CD4-positive, alpha-beta T cell (primary cell): Measurements from ENCODE around the gene P3R3URF. TPM values are rescaled to one million over a fixed set of nuclear protein-coding genes. Genes with fewer than 3 reads are reported as not detected.
A peak's percentile ranks its signal among the peaks of the same experiment; 100 is the strongest.
"Not testable (repeated sequence)": the region's sequence is repeated elsewhere in the genome, so short reads cannot be mapped to it uniquely, and the experiment has no call there.

ENCODE experiments used
- ATAC-seq: fragments of 200-7000 bp; cut with Tn5 transposase; one replicate; pipeline ENCODE4 v1.10.0; 2022; ENCODE audit warnings: mild to moderate bottlenecking; ENCODE audit not compliant: poor library complexity
- CTCF ChIA-PET: fragments of 350-600 bp; sonication (Branson Sonifier 250); formaldehyde crosslinking; loops from one replicate; lab custom pipeline; 2021; ENCODE audit warnings: antibody characterized with exemption, inconsistent platforms; lab: Charles Lee
- POLR2A ChIA-PET: fragments of 350-600 bp; sonication (Branson Sonifier 250); formaldehyde crosslinking; loops from one replicate; lab custom pipeline; 2021; ENCODE audit warnings: antibody characterized with exemption, inconsistent platforms; lab: Charles Lee
- DNase-seq, 14 experiments: peaks; one replicate each; pipeline ENCODE4 v3.0.0-alpha.2; 2013 to 2020; ENCODE audit warnings: mixed read lengths in 2 of 14
- H3K27ac ChIP-seq, 2 donors: one replicate each; pipeline versions ENCODE4 v1.5.1 to v1.7.0; 2013; ENCODE audit warnings: low read length in 2 of 2, low read depth in 1 of 2, mild to moderate bottlenecking in 1 of 2
- H3K27me3 ChIP-seq, 2 experiments: 1 replicate in 1 of 2; 2 replicates in 1 of 2; pipeline versions ENCODE4 v1.6.1 to v1.7.0; 2013; ENCODE audit warnings: low read length in 2 of 2, control low read depth in 1 of 2, mild to moderate bottlenecking in 1 of 2, moderate library complexity in 1 of 2; ENCODE audit not compliant: insufficient read depth in 2 of 2, control insufficient read depth in 1 of 2
- H3K36me3 ChIP-seq: one replicate; pipeline ENCODE4 v1.6.1; 2013; ENCODE audit warnings: low read length, control low read depth; ENCODE audit not compliant: insufficient read depth
- H3K4me1 ChIP-seq: one replicate; pipeline ENCODE4 v1.6.1; 2013; ENCODE audit warnings: low read length, control low read depth; ENCODE audit not compliant: insufficient read depth
- H3K4me3 ChIP-seq: one replicate; pipeline ENCODE4 v1.5.1; 2013; ENCODE audit warnings: mild to moderate bottlenecking, low read length, moderate library complexity
- H3K9me3 ChIP-seq, 2 experiments: 1 replicate in 1 of 2; 2 replicates in 1 of 2; pipeline versions ENCODE4 v1.6.1 to v1.7.0; 2013; ENCODE audit warnings: low read length in 2 of 2, mild to moderate bottlenecking in 2 of 2, control low read depth in 1 of 2, moderate library complexity in 1 of 2; ENCODE audit not compliant: control insufficient read depth in 1 of 2, insufficient read depth in 1 of 2
- H3K27ac Mint-ChIP-seq: one replicate; pipeline ENCODE4 v1.8.0; 2020; ENCODE audit warnings: mixed read lengths
- H3K27me3 Mint-ChIP-seq: one replicate; pipeline ENCODE4 v1.8.0; 2021; ENCODE audit warnings: mixed read lengths
- H3K36me3 Mint-ChIP-seq: one replicate; pipeline ENCODE4 v1.8.0; 2021; ENCODE audit warnings: low read depth, mixed read lengths
- H3K4me1 Mint-ChIP-seq: one replicate; pipeline ENCODE4 v1.8.0; 2021; ENCODE audit warnings: low read depth, mixed read lengths
- H3K4me3 Mint-ChIP-seq: one replicate; pipeline ENCODE4 v1.8.0; 2020; ENCODE audit warnings: mild to moderate bottlenecking, mixed read lengths
- H3K9me3 Mint-ChIP-seq: one replicate; pipeline ENCODE4 v1.8.0; 2020; ENCODE audit warnings: mixed read lengths
- CTCF ChIP-seq: fragments of 200-600 bp; IDR thresholded peaks from one replicate; pipeline ENCODE4 v1.8.0; 2022; ENCODE audit warnings: antibody characterized with exemption, mild to moderate bottlenecking
- intact Hi-C, 2 experiments: fragments of 100-400 bp; cut with DNase I in 1 of 2; cut with micrococcal nuclease in 1 of 2; formaldehyde crosslinking; loops; one replicate each; pipeline versions ENCODE4 v1.15.1 to v1.9.0; 2023 to 2025; cut with DNase I, micrococcal nuclease
- polyA plus RNA-seq, 2 donors: library from polyadenylated mRNA; unstranded; fragments of 120-200 nt; gene quantifications; one replicate each; pipeline ENCODE4 v1.2.1, GENCODE V29; 2013
- total RNA-seq, 174 experiments: library from RNA in 2 of 174; stranded (reverse) in 2 of 174; gene quantifications; one replicate each; pipeline ENCODE4 v1.2.3 and lab custom pipeline; 2021 to 2026

P3R3URF gene
- total RNA-seq (not detected), total RNA-seq (lab: John Stamatoyannopoulos, UW) (0 to 0.09 (median 0) reads per million in 172 experiments)
- polyA plus RNA-seq (2013, experiment 1 of 2), result not detected
- polyA plus RNA-seq (2013, experiment 2 of 2), result not detected

DNA sequence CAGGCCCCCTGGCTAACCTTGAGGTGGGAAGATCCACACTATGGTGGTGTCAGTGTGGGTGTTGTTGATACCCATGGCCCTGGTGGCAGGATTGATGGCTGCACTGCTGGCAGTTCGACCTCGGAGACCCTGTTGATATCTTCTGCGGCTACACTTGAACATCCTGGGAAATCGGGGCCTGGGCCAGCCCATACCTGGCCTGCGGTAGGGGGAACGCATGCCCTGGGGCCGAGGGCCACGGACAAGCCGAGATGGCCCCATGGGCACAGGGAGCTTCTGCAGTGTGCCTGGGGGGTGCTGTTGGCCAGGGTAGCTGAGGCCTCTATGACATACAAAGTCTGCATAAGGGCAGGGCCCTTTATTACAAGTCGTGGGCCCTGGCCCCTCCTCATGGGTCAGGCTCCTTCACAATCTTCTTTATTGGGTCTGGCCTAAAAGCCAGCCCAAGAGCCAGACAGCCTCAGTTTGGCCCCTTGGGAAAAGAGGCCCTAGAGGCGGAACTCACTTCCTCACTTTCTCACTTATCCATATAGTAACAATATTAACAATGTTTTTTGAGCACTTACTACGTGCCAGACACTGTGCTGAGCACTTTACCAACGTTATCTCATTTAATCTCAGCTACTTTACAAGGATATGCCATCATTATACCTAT is at the start of gene P3R3URF:
Gene P3R3URF, minus strand, starts transcription at position 278 of the 655 bp plus-strand sequence. Its CDS starts 17 bp downstream, at position 261.
- Mint-ChIP-seq H3K9me3 (no peaks in the 10 kb centered on the region), H3K4me3 (no peak within 1 kb of the TSS), H3K27ac (no peak within 1 kb of the TSS), H3K27me3 (no peaks in the 10 kb centered on the region), H3K4me1 (no peaks in the 10 kb centered on the region), H3K36me3 (no peaks in the 10 kb centered on the region)
- Histone ChIP-seq H3K4me3 (no peak within 1 kb of the TSS), H3K36me3 (no peaks in the 10 kb centered on the region), H3K4me1 (peaks cover 7% of the 10 kb centered on the region), H3K27me3 (peaks cover 0 to 3% of the 10 kb centered on the region in 2 experiments), H3K27ac (no peak within 1 kb of the TSS), H3K9me3 (no peaks in the 10 kb centered on the region)
- ATAC-seq (no peak), DNase-seq (no peak)
- no peak for TF ChIP-seq CTCF
- ChIA-PET CTCF (no interaction called here), POLR2A (no interaction called here)
- intact Hi-C loops, result no loop called here

GRCh38 chr1:46224966-46225365 is 48.7 kb upstream of the P3R3URF start:
- no peak for ATAC-seq
- Histone ChIP-seq H3K4me1 (peaks cover 4% of the 10 kb centered on the region), H3K4me3 (no peak overlapping the region), H3K36me3 (no peaks in the 10 kb centered on the region), H3K9me3 (no peaks in the 10 kb centered on the region), H3K27ac (no peak overlapping the region), H3K27me3 (no peaks in the 10 kb centered on the region)
- Mint-ChIP-seq H3K4me3 (no peak overlapping the region), H3K9me3 (no peaks in the 10 kb centered on the region), H3K4me1 (no peaks in the 10 kb centered on the region), H3K27me3 (no peaks in the 10 kb centered on the region), H3K27ac (no peak overlapping the region), H3K36me3 (no peaks in the 10 kb centered on the region)
- ChIA-PET CTCF (no interaction called here), POLR2A (no interaction called here)
- no peak for TF ChIP-seq CTCF
- DNase-seq, result no peak
- intact Hi-C loops, result loop anchor here in 1 of 2 experiments (1.0 kb wide), 2 partner anchors 27 to 188 kb away; no protein-coding TSS in a partner anchor

GRCh38 chr1:46223472-46223943 is 47.2 kb upstream of the P3R3URF start:
- ATAC-seq, result peak; percentile 92
- POLR2A ChIA-PET, result interaction anchor here (0.9 to 1.0 kb wide), 2 partner anchors 21 to 1189 kb away, joined by 3 to 4 read pairs; partner anchors contain the start of gene LURAP1
- Mint-ChIP-seq H3K4me3 (no peak overlapping the region), H3K27ac (no peak overlapping the region), H3K36me3 (no peaks in the 10 kb centered on the region), H3K27me3 (no peaks in the 10 kb centered on the region), H3K4me1 (no peaks in the 10 kb centered on the region), H3K9me3 (no peaks in the 10 kb centered on the region)
- Histone ChIP-seq H3K4me3 (no peak overlapping the region), H3K27ac (no peak overlapping the region), H3K36me3 (no peaks in the 10 kb centered on the region), H3K9me3 (no peaks in the 10 kb centered on the region), H3K27me3 (no peaks in the 10 kb centered on the region), H3K4me1 (peaks cover 4% of the 10 kb centered on the region)
- intact Hi-C loops, result loop anchor here (1.0 to 2.0 kb wide), 3 partner anchors 43 to 186 kb away; no protein-coding TSS in a partner anchor
- TF ChIP-seq CTCF, result peak; percentile 90
- peak; percentile 30 to 83 (median 42) for DNase-seq
- CTCF ChIA-PET, result interaction anchor here (0.6 to 1.7 kb wide), 17 partner anchors 9 to 192 kb away, joined by 3 to 14 read pairs (median 4); partner anchors contain the start of genes PIK3R3 and POMGNT1

DNA sequence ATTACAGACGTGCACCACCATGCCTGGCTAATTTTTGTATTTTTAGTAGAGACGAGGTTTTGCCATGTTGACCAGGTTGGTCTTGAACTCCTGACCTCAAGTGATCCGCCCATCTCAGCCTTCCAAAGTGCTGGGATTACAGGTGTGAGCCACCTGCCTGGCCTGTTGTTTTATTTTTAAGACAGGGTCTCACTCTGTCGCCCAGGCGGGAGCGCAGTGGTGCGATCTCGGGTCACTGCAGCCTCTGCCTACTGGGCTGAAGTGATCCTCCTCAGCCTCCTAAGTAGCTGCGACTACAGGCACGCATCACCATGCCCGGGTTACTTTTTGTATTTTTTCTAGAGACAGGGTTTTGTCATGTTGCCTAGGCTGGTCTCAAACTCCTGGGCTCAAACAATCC is 46.8 kb upstream of the P3R3URF start:
- not testable (repeated sequence) for H3K9me3 Mint-ChIP-seq, H3K4me1 ChIP-seq, H3K27me3 Mint-ChIP-seq, H3K36me3 ChIP-seq, H3K27ac Mint-ChIP-seq, H3K4me3 Mint-ChIP-seq, DNase-seq, H3K4me1 Mint-ChIP-seq, H3K36me3 Mint-ChIP-seq, H3K9me3 ChIP-seq, ATAC-seq, H3K27me3 ChIP-seq, H3K27ac ChIP-seq, H3K4me3 ChIP-seq
- POLR2A ChIA-PET, result interaction anchor here (0.9 kb wide), 1 partner anchor 1189 kb away, joined by 3 read pairs; no protein-coding TSS in a partner anchor
- CTCF ChIA-PET, result interaction anchor here (0.6 to 1.7 kb wide), 12 partner anchors 11 to 191 kb away, joined by 3 to 14 read pairs (median 4); partner anchors contain the start of genes PIK3R3 and POMGNT1
- intact Hi-C loops, result loop anchor here (1.0 to 2.0 kb wide), 3 partner anchors 42 to 186 kb away; no protein-coding TSS in a partner anchor
